Measurements from ENCODE around the gene PROX1. TPM values are rescaled to one million over a fixed set of nuclear protein-coding genes. Genes with fewer than 3 reads are reported as not detected.

PROX1 gene
- total and polyA plus RNA-seq, 2 of the 8 experiments (the other 6 are each of a cell fraction or from before 2014, with no cell fraction given): 0.30 to 2.0 TPM

GRCh38 chr1:213973129-213973528 lies 14.6 kb upstream of the PROX1 start:
- H3K23me2 ChIP-seq (ENCODE audit: low read depth, low read length): no peaks in the 10 kb centered on the region
- H3K36me3 ChIP-seq (ENCODE audit: control insufficient read depth in 2 of 4, insufficient read depth in 4 of 4, low read length in 3 of 4): no peaks in the 10 kb centered on the region
- no peak overlapping the region for H3K56ac ChIP-seq (replicated peaks; ENCODE audit: insufficient read length, low read depth, low read length)
- no peaks in the 10 kb centered on the region for H3K79me1 ChIP-seq (ENCODE audit: low read depth, low read length)
- H2BK120ac ChIP-seq (replicated peaks; ENCODE audit: low read depth, low read length): no peak overlapping the region
- H2AK5ac ChIP-seq (ENCODE audit: low read depth, low read length): no peak overlapping the region
- H2BK15ac ChIP-seq (ENCODE audit: low read length): no peak overlapping the region
- no peak overlapping the region for H4K91ac ChIP-seq (replicated peaks; ENCODE audit: insufficient read length, low read length)
- no peaks in the 10 kb centered on the region for H3K79me2 ChIP-seq (ENCODE audit: control insufficient read depth in 1 of 2, insufficient read depth in 2 of 2, low read length in 2 of 2)
- no peak overlapping the region for H3K18ac ChIP-seq (ENCODE audit: extremely low read depth, low read length)
- H4K5ac ChIP-seq (ENCODE audit: insufficient read length, low read depth, low read length): no peak overlapping the region
- H2BK20ac ChIP-seq (ENCODE audit: low read length): no peak overlapping the region
- H3K9ac ChIP-seq (replicated peaks in 1 of 4; ENCODE audit: extremely low read depth in 1 of 4, low read depth in 3 of 4, low read length in 3 of 4): no peak overlapping the region
- no peak overlapping the region for H3K14ac ChIP-seq (ENCODE audit: insufficient read length)
- no peak overlapping the region for H2BK5ac ChIP-seq (ENCODE audit: low read depth, low read length)
- no peak overlapping the region for H3K4ac ChIP-seq (replicated peaks; ENCODE audit: insufficient read length, low read depth, low read length)
- FAIRE-seq: no peak
- ChIA-PET CTCF (ENCODE audit: partially characterized antibody) (interaction anchor here (1.8 kb wide), 1 partner anchor 150 kb away, joined by 4 read pairs; no protein-coding TSS in a partner anchor), POLR2A (ENCODE audit: partially characterized antibody) (no interaction called here)
- no peak overlapping the region for H3K4me2 ChIP-seq (ENCODE audit: insufficient read depth in 1 of 2, low read depth in 2 of 2, low read length in 2 of 2)
- 79% methylated on average over 1 of the region's 1 CpG; no CpG with 5 or more reads in 1 of the 2 experiments for WGBS, 2 experiments (ENCODE audit: extremely low coverage in 1 of 2, insufficient coverage in 1 of 2, insufficient read length in 1 of 2, insufficient replicate concordance in 2 of 2, low coverage in 1 of 2, low lambda C conversion rate in 2 of 2, missing lambda C conversion rate in 1 of 2)
- H3K27me3 ChIP-seq (replicated peaks in 1 of 4; ENCODE audit: control insufficient read depth in 3 of 4, extremely low read depth in 1 of 4, insufficient read depth in 3 of 4, low read length in 3 of 4): peaks cover 6 to 21% (median 18%) of the 10 kb centered on the region in 4 experiments
- no peaks in the 10 kb centered on the region for H4K20me1 ChIP-seq (replicated peaks in 1 of 2; ENCODE audit: control insufficient read depth in 1 of 2, insufficient read depth in 2 of 2, low read length in 2 of 2)
- H3K4me1 ChIP-seq (replicated peaks in 1 of 4; ENCODE audit: control insufficient read depth in 3 of 4, insufficient read depth in 4 of 4, low read length in 3 of 4): peaks cover 0 to 7% (median 3%) of the 10 kb centered on the region in 4 experiments; a peak in 4 of 7 replicates
- H4K8ac ChIP-seq (ENCODE audit: extremely low read depth, insufficient read depth, low read length): no peak overlapping the region
- no peak for DNase-seq (ENCODE audit: low read depth in 1 of 2, low spot score in 2 of 2)
- H3K4me3 ChIP-seq (ENCODE audit: extremely low read depth in 1 of 4, insufficient read depth in 2 of 4, low read depth in 3 of 4, low read length in 4 of 4): no peak overlapping the region
- no peak overlapping the region for H3K23ac ChIP-seq (ENCODE audit: insufficient read length)
- H3K9me3 ChIP-seq (ENCODE audit: insufficient read depth in 2 of 2, low read depth in 1 of 2, low read length in 1 of 2): no peaks in the 10 kb centered on the region
- no peak overlapping the region for H2BK12ac ChIP-seq (ENCODE audit: low read depth, low read length)
- H3K27ac ChIP-seq (ENCODE audit: low read depth, low read length): no peak overlapping the region
- H2AFZ ChIP-seq (ENCODE audit: low read length): no peak overlapping the region
- TF ChIP-seq TCF12 (IDR thresholded peaks at IDR 0.05; ENCODE audit: low read depth, low read length) (no peak), EP300 (IDR thresholded peaks at IDR 0.05; ENCODE audit: borderline replicate concordance in 1 of 2, low read depth in 2 of 2, low read length in 2 of 2) (no peak), SIX5 (IDR thresholded peaks at IDR 0.05; ENCODE audit: low read depth, low read length) (no peak)
